CD4-positive, alpha-beta T cell treated with Interleukin-15 for 1 hour (primary cell): Measurements from ENCODE around the gene NAMPT.
"Not testable (repeated sequence)": the region's sequence is repeated elsewhere in the genome, so short reads cannot be mapped to it uniquely, and the experiment has no call there.

Experiments
- DNase-seq: peaks from one replicate; pipeline ENCODE4 v3.0.0-alpha.2; 2020

The NAMPT gene

GRCh38 chr7:106298631-106299030 lies 13.8 kb upstream of the NAMPT start:
- DNase-seq = not testable (repeated sequence)

- DNase-seq = not testable (repeated sequence)
Measured at GRCh38 chr7:106298155-106298554, 13.4 kb upstream of the NAMPT start.

- no peak for DNase-seq
Measured at GRCh38 chr7:106294334-106294733, 9.6 kb upstream of the NAMPT start.

GRCh38 chr7:106291247-106291646 lies 6.5 kb upstream of the NAMPT start:
- no peak for DNase-seq

- DNase-seq = no peak
Measured at GRCh38 chr7:106290319-106290718, 5.5 kb upstream of the NAMPT start.

GRCh38 chr7:106289848-106290247 lies 5.1 kb upstream of the NAMPT start:
- DNase-seq = no peak

- DNase-seq = no peak
Measured at GRCh38 chr7:106288263-106288662, 3.5 kb upstream of the NAMPT start.

- DNase-seq = no peak
Measured at GRCh38 chr7:106287786-106288185, 3.0 kb upstream of the NAMPT start.

GRCh38 chr7:106285855-106286492 lies 1.2 kb upstream of the NAMPT start:
- DNase-seq = peak; percentile 28

GRCh38 chr7:106285051-106285854 lies 470 bp upstream of the NAMPT start:
- DNase-seq = peak; percentile 99

- DNase-seq = peak; percentile 33
Measured at GRCh38 chr7:106283831-106284713, 711 bp downstream of the NAMPT start.

GRCh38 chr7:106283501-106283830 lies 1.3 kb downstream of the NAMPT start:
- no peak for DNase-seq

- DNase-seq = no peak
Measured at GRCh38 chr7:106282852-106283251, 1.9 kb downstream of the NAMPT start.

- DNase-seq = no peak
Measured at GRCh38 chr7:106282390-106282789, 2.4 kb downstream of the NAMPT start.

GRCh38 chr7:106281585-106282318 lies 3.0 kb downstream of the NAMPT start:
- no peak for DNase-seq

GRCh38 chr7:106281127-106281526 lies 3.7 kb downstream of the NAMPT start:
- DNase-seq = no peak

GRCh38 chr7:106279425-106280197 lies 5.2 kb downstream of the NAMPT start:
- DNase-seq = no peak

- DNase-seq = no peak
Measured at GRCh38 chr7:106278695-106279094, 6.1 kb downstream of the NAMPT start.

GRCh38 chr7:106277976-106278375 lies 6.8 kb downstream of the NAMPT start:
- no peak for DNase-seq

- DNase-seq = no peak
Measured at GRCh38 chr7:106276513-106276912, 8.3 kb downstream of the NAMPT start.

- no peak for DNase-seq
Measured at GRCh38 chr7:106273009-106273668, 11.6 kb downstream of the NAMPT start.
